Duodenal mucosa (tissue), 2 donors: Measurements from ENCODE around the gene THRA.

Experiments used
- H3K27ac ChIP-seq: one replicate; pipeline ENCODE4 v1.7.0; 2013; ENCODE audit warnings: low read depth, low read length
- H3K27me3 ChIP-seq, 2 donors: one replicate each; pipeline ENCODE4 v1.7.0; 2013; ENCODE audit warnings: low read length in 2 of 2, control low read depth in 1 of 2; ENCODE audit not compliant: insufficient read depth in 2 of 2, control insufficient read depth in 1 of 2
- H3K36me3 ChIP-seq, 2 donors: one replicate each; pipeline ENCODE4 v1.7.0; 2013; ENCODE audit warnings: low read length in 2 of 2, control low read depth in 1 of 2; ENCODE audit not compliant: insufficient read depth in 2 of 2, control insufficient read depth in 1 of 2
- H3K4me1 ChIP-seq, 2 donors: one replicate each; pipeline ENCODE4 v1.7.0; 2013; ENCODE audit warnings: low read length in 2 of 2, control low read depth in 1 of 2; ENCODE audit not compliant: insufficient read depth in 2 of 2, control insufficient read depth in 1 of 2
- H3K4me3 ChIP-seq, 2 donors: one replicate each; pipeline ENCODE4 v1.7.0; 2013; ENCODE audit warnings: low read length in 2 of 2, low read depth in 1 of 2
- H3K9ac ChIP-seq, 2 donors: one replicate each; pipeline ENCODE4 v1.7.0; 2013; ENCODE audit warnings: low read length in 2 of 2, low read depth in 1 of 2
- H3K9me3 ChIP-seq, 2 donors: one replicate each; pipeline ENCODE4 v1.7.0; 2013; ENCODE audit warnings: low read length in 2 of 2, control low read depth in 1 of 2; ENCODE audit not compliant: control insufficient read depth in 1 of 2

THRA gene

DNA sequence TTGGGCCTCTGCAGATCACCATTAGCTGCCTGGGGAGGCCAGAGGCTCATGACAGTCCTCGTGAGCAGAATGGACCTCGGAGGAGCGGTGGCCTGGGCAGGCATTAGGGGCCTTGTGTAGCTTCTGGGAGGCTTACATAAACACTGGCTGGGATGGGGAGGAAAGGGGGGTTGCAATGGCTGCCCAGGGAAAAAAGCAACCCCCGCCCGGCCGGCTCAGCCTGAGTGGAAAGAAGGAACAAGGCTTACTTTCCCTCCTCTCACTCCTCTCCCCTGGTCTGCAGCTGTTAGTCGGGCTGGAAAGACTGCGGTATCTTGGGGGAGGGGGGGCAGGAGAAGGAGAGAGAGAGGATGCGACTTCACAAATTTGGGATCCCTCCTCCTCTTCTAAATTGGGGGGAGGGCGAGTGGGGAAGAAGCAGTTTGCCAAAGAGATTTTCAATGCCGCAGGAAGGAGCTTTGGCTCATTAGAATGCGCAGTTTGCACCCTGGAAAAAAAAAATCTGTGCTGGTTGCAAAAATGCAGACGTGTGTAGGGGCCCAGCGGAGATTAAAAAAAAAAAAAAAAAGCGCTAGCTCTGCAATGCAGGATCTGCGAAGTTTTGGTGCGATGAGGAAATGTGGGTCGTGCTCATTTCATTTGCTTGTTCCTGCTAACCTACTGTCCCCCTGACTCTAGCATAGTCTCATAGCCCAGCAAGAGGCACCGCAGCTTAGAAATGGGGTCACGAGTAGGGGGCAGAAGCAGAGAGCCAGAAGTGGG lies 44.2 kb downstream of the THRA start:
- Histone ChIP-seq H3K27me3 (no peaks in the 10 kb centered on the region), H3K4me3 (no peak overlapping the region), H3K9ac (peak overlapping the region in 1 of 2 donors; percentile 51), H3K9me3 (no peaks in the 10 kb centered on the region), H3K4me1 (peaks cover 86 to 96% of the 10 kb centered on the region in 2 donors), H3K36me3 (no peaks in the 10 kb centered on the region), H3K27ac (peak overlapping the region; percentile 67)

DNA sequence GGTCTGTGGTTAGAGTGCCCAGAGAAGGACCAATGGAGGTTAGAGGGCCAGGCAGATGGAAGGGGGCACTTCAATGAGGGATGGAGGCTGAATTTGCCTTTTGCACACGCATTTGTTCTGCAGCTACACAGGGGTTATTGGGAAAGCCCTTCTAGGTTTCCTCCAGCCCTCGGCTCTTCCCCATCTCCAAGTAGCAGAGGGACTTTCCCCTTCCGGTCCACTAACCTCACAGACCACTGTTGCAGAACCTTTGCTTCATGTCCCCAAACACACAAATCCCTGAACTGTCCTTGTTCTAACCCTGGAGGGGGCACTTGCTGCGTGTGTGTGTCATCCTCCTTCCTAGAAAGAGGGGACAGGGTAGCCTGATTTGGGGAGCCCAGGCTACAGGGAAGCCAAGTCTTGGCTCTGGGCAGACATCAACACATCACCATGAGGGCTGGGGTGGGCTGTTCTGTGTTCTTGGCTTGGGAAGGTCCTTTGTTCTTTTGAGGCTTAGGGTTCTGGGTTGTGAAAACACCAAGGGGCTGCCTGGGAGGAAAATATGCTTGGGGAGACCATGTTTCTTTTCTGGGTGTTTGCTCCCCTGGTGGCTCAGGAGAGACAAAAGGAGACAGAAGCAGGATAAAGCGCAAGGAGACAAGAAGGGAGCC lies 44.9 kb downstream of the THRA start:
- no peaks in the 10 kb centered on the region for H3K27me3 ChIP-seq
- H3K36me3 ChIP-seq: no peaks in the 10 kb centered on the region
- no peak overlapping the region for H3K4me3 ChIP-seq
- peaks cover 93 to 99% of the 10 kb centered on the region in 2 donors for H3K4me1 ChIP-seq
- peak overlapping the region; percentile 14 to 51 for H3K9ac ChIP-seq
- H3K9me3 ChIP-seq: no peaks in the 10 kb centered on the region
- H3K27ac ChIP-seq: peak overlapping the region; percentile 67

DNA sequence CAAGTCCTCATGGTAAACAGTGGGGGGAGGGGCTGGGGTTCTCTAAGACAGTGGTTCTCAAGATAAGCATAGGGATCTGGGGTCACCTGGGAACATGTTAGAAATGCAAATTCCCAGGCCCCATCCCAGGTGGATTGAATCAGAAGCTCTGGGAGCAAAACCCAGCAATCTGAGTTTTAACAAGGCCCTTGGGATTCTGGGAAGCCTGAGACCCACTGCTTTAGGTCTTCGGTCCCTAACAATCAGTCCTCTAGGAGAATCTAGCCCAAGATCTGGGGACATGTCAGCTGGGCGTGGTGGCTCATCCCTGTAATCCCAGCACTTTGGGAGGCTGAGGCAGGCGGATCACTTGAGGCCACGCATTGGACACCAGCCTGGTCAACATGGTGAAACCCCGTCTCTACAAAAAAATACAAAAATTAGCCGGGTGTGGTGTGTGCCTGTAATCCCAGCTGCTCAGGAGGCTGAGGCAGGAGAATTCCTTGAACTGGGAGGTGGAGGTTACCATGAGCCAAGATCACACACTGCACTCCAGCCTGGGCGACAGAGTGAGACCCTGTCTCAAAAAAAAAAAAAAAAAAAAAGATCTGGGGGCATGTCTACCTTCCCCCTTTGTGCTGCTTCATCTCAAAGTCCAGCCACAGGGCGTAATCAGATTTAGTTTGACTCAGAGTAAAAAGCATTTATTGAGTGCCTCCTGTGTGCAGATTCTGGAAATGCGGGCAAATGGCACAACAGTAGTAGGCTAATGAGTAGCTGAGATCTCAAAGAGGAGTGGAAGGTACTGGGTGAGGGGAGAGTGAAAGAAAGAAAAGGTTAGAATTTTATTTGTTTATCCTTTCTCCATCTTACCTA lies 46.4 kb downstream of the THRA start:
- Histone ChIP-seq H3K4me3 (no peak overlapping the region), H3K27me3 (no peaks in the 10 kb centered on the region), H3K9ac (peak overlapping the region in 1 of 2 donors; percentile 15), H3K36me3 (no peaks in the 10 kb centered on the region), H3K9me3 (no peaks in the 10 kb centered on the region), H3K4me1 (peaks cover 92 to 96% of the 10 kb centered on the region in 2 donors), H3K27ac (peak overlapping the region; percentile 67)

DNA sequence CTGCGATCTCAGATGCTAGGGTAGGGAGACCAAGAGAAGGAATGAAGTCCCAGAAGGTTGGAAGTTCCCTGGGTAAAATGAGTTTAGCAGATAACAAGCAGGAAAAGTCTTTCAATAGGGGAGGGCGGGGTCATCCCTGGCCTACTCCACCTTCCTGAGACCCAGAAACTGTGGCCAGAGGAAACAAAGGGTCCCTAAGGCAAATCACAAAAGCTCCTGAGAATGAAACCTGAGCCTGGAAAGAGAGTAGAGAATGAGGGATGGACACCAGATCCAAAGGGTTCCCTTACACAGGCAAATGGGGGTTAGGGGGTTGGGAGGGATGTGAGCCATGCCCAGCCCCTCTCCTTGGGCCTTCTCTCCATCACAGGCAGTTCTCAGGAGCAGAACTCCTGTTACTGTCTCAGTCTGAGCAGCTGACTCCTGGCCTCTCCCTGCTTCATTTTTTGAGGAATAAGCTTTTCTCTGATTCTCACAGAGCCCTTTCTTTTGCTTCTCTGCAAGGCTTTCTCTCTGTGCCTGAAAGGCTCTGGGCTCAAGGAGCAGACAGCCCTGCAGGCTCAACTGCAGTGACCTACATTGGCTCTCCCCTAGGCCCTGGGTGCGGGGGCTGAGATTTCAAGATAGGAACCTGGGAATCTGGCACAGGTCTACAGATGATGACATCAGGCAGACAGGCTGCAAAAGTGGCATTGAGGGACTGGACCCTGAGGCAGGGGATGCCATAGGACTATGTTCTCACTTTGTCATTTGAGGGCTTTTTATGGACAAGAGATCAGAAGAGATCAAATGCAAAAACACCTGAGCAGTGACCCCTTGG lies 47.5 kb downstream of the THRA start:
- Histone ChIP-seq H3K36me3 (no peaks in the 10 kb centered on the region), H3K4me1 (peaks cover 82 to 85% of the 10 kb centered on the region in 2 donors), H3K9ac (peak overlapping the region; percentile 65 to 70), H3K4me3 (peak overlapping the region in 1 of 2 donors; percentile 44), H3K9me3 (no peaks in the 10 kb centered on the region), H3K27me3 (no peaks in the 10 kb centered on the region), H3K27ac (peak overlapping the region; percentile 82)

DNA sequence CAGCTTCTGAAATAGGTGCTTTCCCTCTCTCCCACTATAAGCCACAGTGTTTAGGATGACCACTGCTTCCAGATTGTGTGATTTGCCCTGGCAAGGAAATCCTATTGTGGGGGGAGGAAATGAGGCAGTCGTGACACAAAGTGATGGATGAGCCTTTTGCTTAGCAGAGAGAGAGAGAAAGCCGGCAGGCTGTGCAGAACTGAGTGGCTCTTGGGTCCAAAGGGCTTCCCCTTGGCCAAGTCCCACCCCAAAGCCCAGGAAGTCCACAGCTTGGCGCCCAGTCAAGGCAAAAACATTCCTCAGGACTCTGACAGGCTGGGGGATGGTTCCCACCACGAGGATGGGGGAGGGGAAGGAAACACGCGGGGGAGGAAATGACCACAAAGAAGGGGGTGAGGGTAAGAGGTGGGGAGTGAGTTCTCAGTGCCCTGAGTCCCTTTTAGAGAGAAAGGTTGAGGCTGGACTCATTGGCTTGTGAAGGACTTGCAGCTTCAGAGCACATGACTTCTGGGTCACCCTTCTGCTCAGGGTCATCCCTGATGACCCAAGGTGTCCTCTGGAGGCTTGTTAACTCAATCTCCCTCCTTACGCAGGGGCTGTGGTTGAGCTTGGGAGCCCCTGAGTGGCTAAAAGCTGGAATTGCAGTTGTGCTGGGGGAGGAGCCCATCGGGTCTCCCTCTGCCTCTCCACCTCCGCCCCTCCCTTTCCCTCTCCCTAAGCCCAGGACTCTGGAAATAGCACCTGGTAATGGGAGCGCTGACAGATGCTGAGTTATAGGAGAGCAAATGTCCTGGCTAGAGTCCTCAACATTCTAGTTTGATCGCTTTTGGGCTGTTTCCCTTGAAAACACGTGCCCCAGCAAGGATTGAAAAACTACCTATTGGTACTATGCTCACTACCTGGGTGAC lies 48.7 kb downstream of the THRA start:
- peak overlapping the region; percentile 82 for H3K27ac ChIP-seq
- no peaks in the 10 kb centered on the region for H3K9me3 ChIP-seq
- H3K4me1 ChIP-seq: peaks cover 70 to 73% of the 10 kb centered on the region in 2 donors
- no peaks in the 10 kb centered on the region for H3K27me3 ChIP-seq
- peak overlapping the region; percentile 37 to 44 for H3K4me3 ChIP-seq
- no peaks in the 10 kb centered on the region for H3K36me3 ChIP-seq
- H3K9ac ChIP-seq: peak overlapping the region; percentile 65 to 70

DNA sequence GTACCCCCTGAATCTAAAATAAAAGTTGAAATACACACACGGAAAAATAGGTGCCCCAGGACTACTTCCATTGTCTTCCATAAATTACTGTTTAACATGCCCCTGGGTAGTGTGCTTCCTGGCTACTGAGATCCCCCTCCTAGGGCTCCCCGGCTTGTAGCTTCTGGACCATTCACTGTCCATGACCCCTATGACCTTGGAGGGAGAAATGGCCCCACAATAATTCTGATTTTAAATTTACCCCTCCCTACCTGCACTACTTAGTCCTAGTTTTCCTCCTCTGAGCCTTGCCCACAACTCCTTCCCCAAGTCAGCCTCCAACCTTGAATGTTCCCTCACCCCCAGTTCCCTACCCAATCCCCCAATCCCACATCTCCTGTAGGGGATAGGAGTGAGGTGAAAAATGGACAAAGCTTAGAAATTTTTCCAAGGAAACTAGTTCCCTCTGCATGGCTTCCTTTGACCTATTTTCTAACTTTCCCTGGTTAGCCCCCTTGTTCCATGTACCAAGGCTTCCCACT lies 49.5 kb downstream of the THRA start:
- Histone ChIP-seq H3K36me3 (no peaks in the 10 kb centered on the region), H3K27me3 (no peaks in the 10 kb centered on the region), H3K4me3 (peak overlapping the region; percentile 26 to 37), H3K27ac (peak overlapping the region; percentile 82), H3K9me3 (no peaks in the 10 kb centered on the region), H3K4me1 (peaks cover 65 to 66% of the 10 kb centered on the region in 2 donors), H3K9ac (peak overlapping the region; percentile 65 to 70)

DNA sequence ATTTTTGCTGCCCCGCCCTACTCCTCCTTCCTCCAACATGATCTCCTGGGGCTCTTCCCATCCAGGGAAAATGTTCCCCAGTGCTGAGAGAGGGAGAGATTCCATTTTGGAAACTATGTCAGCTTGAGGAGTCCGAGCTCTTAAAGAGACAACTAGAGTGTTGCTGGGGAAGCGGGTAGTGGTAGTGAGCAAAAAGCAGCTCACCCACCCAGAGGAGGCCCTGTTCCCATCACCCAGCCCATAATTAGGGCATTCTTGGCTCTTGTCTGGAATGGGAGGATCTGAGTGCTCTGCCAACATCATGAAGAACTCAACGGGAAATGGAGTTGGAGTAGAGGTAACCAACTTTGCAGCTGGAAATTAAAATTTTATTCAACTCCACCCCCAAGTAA lies 49.9 kb downstream of the THRA start:
- Histone ChIP-seq H3K4me3 (peak overlapping the region in 1 of 2 donors; percentile 26), H3K27ac (no peak overlapping the region), H3K9me3 (no peaks in the 10 kb centered on the region), H3K27me3 (no peaks in the 10 kb centered on the region), H3K36me3 (no peaks in the 10 kb centered on the region), H3K9ac (peak overlapping the region; percentile 65 to 70), H3K4me1 (peaks cover 60 to 61% of the 10 kb centered on the region in 2 donors)

DNA sequence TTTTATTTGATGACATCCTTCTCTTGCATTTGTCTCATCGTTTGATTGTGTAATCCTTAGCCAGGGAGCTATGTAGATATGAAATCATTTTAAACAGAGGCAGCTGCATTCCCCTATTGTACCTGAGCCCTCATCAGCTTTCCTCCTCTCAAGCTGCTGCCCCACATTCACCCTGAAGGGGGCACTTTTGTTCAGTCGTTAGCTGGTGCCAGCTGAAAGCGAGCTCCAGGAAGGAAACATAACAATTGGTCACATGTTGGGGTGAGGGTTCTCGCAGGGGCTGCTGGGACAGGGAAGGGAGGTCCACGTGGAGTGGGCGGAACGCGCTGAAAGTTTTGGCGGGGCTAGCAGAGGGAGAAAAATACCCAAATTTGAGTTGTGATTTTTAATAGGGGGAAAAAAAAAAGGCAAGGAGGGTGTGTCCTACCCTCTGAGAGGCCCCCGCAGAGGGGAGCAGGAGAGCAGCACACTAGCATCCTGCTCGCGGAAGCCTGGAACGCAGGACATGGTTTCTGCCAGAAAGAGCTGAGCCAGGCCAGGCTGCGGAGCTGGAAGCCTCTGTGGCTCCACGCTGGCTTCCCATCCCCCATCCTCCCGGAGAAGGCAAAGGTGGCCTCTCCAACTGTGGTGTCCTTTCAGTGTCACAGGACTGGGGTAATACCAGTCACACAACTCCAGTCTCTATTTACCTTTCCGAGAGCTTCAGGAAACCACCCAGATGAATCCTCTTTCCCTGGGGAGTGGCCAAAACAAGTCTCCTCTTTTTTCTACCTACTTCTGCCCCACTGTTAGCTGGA lies 50.5 kb downstream of the THRA start:
- no peaks in the 10 kb centered on the region for H3K27me3 ChIP-seq
- peak overlapping the region; percentile 75 for H3K4me3 ChIP-seq
- H3K9me3 ChIP-seq: no peaks in the 10 kb centered on the region
- H3K4me1 ChIP-seq: peaks cover 55% of the 10 kb centered on the region in 2 donors
- peak overlapping the region; percentile 65 to 70 for H3K9ac ChIP-seq
- H3K27ac ChIP-seq: peak overlapping the region; percentile 69
- H3K36me3 ChIP-seq: no peaks in the 10 kb centered on the region
